ENCODE results near the gene DNAH14. TPM values are rescaled to one million over a fixed set of nuclear protein-coding genes. Genes with fewer than 3 reads are reported as not detected.

The DNAH14 gene
- total and polyA plus RNA-seq, 5 donors = 3.4 to 10.1 (median 8.6) TPM

- WGBS = 89% methylated on average over 1 of the region's 1 CpG
Measured at GRCh38 chr1:224897529-224898327, 31.7 kb upstream of the DNAH14 start.

DNA sequence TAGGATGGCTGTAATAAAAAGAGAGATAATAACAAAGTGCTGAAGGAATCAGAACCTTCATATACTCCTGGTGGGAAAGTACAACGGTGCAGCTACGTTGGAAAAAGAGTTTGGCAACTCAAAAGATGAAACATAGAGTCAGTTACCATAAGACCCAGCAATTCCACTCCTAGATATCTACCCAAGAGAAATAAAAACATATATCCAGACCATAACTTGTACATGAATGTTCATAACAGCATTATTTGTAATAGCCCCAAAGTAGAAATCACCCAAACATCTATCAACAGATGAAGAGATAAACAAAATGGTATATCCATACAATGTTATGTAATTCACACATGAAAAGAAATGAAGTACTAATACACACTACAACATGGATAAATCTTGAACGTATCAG, 30.5 kb upstream of the DNAH14 start:
- ATAC-seq (no peak), DNase-seq (no peak)
- Histone ChIP-seq H3K4me1 (ENCODE audit: control insufficient read depth, insufficient read depth, low read length) (no peaks in the 10 kb centered on the region), H3K27me3 (ENCODE audit: control insufficient read depth, insufficient read depth) (no peaks in the 10 kb centered on the region), H3K27ac (ENCODE audit: low read length) (no peak overlapping the region), H3K9me3 (ENCODE audit: control insufficient read depth, low read length) (no peaks in the 10 kb centered on the region), H3K4me3 (ENCODE audit: low read length) (no peak overlapping the region)
- intact Hi-C loops (cut with DNase I) = no loop called here
- WGBS = 88% methylated on average over 3 of the region's 3 CpGs

More at GRCh38 chr1:224897529-224898327, 31.7 kb upstream of the DNAH14 start:
- intact Hi-C loops (cut with DNase I) = no loop called here
- no peaks in the 10 kb centered on the region for H3K4me1 ChIP-seq (ENCODE audit: control insufficient read depth, insufficient read depth, low read length)
- no peaks in the 10 kb centered on the region for H3K9me3 ChIP-seq (ENCODE audit: control insufficient read depth, low read length)
- no peak overlapping the region for H3K4me3 ChIP-seq (ENCODE audit: low read length)
- no peaks in the 10 kb centered on the region for H3K27me3 ChIP-seq (ENCODE audit: control insufficient read depth, insufficient read depth)
- no peak overlapping the region for H3K27ac ChIP-seq (ENCODE audit: low read length)
- ATAC-seq (no peak), DNase-seq (no peak)

DNA sequence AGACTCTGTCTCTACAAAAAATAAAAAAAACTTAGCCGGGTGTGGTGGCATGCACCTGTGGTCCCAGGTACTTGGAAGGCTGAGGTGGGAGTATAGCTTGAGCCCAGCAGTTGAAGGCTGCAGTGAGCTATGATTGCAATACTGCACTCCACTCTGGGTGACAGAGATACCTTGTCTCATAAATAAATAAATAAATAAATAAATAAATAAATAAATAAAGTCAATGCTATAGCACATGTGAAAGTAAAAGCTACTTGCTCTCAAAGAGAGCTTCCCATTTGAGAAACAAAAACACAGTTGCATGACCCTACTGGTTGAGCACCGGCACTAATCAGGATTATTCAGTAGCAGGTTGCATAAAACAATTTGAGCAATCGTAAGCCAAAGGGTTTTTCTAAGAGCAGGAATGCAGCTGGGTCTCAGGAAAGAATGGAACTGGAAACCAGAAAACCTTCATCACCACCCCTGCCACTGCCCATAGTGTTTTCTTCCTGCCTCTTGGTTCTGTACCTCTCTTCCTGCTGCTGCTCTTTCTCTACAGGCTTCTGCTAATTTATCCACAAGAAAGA, 29.3 kb upstream of the DNAH14 start:
- no peaks in the 10 kb centered on the region for H3K9me3 ChIP-seq (ENCODE audit: control insufficient read depth, low read length)
- no peaks in the 10 kb centered on the region for H3K4me1 ChIP-seq (ENCODE audit: control insufficient read depth, insufficient read depth, low read length)
- no peak for DNase-seq
- no peak overlapping the region for H3K27ac ChIP-seq (ENCODE audit: low read length)
- no peak for ATAC-seq
- H3K27me3 ChIP-seq (ENCODE audit: control insufficient read depth, insufficient read depth) = no peaks in the 10 kb centered on the region
- H3K4me3 ChIP-seq (ENCODE audit: low read length) = no peak overlapping the region
- intact Hi-C loops (cut with DNase I) = no loop called here
- 82% methylated on average over 3 of the region's 3 CpGs for WGBS

GRCh38 chr1:224901087-224901810, 28.2 kb upstream of the DNAH14 start:
- WGBS = 62% methylated on average over 5 of the region's 5 CpGs
- H3K4me1 ChIP-seq (ENCODE audit: control insufficient read depth, insufficient read depth, low read length) = no peaks in the 10 kb centered on the region
- no peaks in the 10 kb centered on the region for H3K9me3 ChIP-seq (ENCODE audit: control insufficient read depth, low read length)
- H3K27ac ChIP-seq (ENCODE audit: low read length) = no peak overlapping the region
- DNase-seq (no peak), ATAC-seq (no peak)
- H3K27me3 ChIP-seq (ENCODE audit: control insufficient read depth, insufficient read depth) = no peaks in the 10 kb centered on the region
- intact Hi-C loops (cut with DNase I) = no loop called here
- no peak overlapping the region for H3K4me3 ChIP-seq (ENCODE audit: low read length)

DNA sequence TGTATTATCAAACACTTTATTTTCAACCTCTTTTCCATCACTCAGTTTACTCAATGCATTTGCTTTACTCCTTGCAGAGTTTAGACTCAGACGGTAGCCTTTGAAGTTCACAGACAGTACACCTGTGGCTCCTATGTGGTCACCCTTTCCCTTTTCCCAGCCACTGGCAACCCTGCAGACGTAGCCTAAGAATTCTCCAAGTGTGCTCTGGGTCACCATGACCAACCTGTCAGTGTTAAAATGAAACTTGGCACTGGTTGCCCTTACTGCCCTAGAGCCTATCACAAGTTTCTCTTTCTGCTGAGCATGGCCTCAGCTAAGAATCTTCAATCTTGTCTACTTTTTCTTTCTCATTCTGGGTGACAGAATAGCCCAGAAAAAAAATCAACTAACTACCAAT, 25.5 kb upstream of the DNAH14 start:
- DNase-seq (no peak), ATAC-seq (no peak)
- no peak overlapping the region for H3K4me3 ChIP-seq (ENCODE audit: low read length)
- no peaks in the 10 kb centered on the region for H3K4me1 ChIP-seq (ENCODE audit: control insufficient read depth, insufficient read depth, low read length)
- intact Hi-C loops (cut with DNase I) = no loop called here
- H3K9me3 ChIP-seq (ENCODE audit: control insufficient read depth, low read length) = no peaks in the 10 kb centered on the region
- no peak overlapping the region for H3K27ac ChIP-seq (ENCODE audit: low read length)
- no peaks in the 10 kb centered on the region for H3K27me3 ChIP-seq (ENCODE audit: control insufficient read depth, insufficient read depth)
- 57% methylated on average over 2 of the region's 2 CpGs for WGBS

DNA sequence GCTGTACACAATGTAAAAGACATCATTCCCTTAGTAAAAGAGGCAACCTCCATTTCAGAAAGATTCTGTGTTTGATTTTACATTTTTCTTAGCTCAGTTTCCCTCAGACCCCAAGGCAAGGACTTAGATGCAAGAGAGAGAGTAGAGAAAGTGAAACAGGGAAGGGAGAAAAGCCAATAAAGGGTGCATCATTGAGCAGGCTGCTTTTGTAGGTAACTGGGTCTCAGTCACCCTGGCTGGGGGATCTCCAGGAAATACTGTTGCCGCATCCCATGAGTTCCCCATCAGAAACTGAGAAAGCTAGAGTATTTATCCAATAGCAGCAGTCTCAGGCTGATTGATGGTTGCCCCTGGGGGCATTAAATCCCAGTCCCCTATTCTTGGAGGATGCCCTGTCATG, 23.1 kb upstream of the DNAH14 start:
- ATAC-seq = no peak
- Histone ChIP-seq H3K4me3 (ENCODE audit: low read length) (no peak overlapping the region), H3K27me3 (ENCODE audit: control insufficient read depth, insufficient read depth) (no peaks in the 10 kb centered on the region), H3K4me1 (ENCODE audit: control insufficient read depth, insufficient read depth, low read length) (no peaks in the 10 kb centered on the region), H3K27ac (ENCODE audit: low read length) (no peak overlapping the region), H3K9me3 (ENCODE audit: control insufficient read depth, low read length) (no peaks in the 10 kb centered on the region)
- WGBS = 87% methylated on average over 1 of the region's 1 CpG
- intact Hi-C loops (cut with DNase I) = no loop called here
- DNase-seq = no peak

DNA sequence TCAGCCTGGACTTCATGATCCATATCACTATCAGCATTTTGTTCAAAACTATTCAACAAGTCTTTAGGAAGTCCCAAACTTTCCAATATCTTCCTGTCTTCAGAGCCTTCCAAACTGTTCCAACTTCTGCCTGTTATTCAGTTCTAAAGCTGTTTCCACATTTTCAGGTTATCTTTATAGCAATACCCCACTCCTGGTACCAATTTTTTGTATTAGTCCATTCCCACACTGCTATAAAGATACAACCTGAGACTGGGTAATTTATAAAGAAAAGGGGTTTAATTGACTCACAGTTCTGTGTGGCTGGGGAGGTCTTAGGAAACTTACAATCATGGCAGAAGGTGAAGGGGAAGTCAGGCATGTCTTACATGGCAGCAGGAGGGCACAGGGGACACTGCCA, 18.3 kb upstream of the DNAH14 start:
- H3K27ac ChIP-seq (ENCODE audit: low read length) = no peak overlapping the region
- peaks cover 2% of the 10 kb centered on the region for H3K9me3 ChIP-seq (ENCODE audit: control insufficient read depth, low read length)
- H3K27me3 ChIP-seq (ENCODE audit: control insufficient read depth, insufficient read depth) = no peaks in the 10 kb centered on the region
- DNase-seq = no peak
- intact Hi-C loops (cut with DNase I) = no loop called here
- ATAC-seq = no peak
- H3K4me1 ChIP-seq (ENCODE audit: control insufficient read depth, insufficient read depth, low read length) = no peaks in the 10 kb centered on the region
- no peak overlapping the region for H3K4me3 ChIP-seq (ENCODE audit: low read length)

DNA sequence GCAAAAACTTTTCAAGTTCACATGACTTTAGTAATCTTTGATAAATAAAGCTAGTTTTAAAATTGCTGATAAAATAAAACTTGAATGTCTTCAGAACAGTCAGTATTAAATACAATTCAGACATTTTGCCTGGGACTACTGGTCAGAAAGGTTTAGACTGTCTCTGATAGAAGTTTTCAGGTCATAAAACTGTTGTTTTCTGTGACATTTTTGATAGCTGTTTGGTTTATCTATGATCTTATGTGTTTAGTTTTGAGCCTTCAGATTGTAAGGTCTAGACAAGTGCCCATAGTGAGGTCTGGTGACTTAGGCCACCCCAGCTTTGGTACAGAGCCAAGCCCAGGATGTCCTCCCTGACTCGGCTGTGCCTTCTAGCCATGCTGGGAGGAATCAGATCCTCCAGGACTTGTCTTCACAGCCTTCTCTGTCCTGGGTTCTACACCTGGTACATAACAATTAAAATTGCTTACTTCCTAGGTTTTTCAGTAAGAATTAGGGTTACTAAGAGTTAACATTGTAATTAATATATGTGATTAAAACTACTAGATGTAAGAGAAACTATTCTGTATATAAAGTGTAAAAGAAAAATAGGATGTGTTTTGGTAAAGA, 15.1 kb upstream of the DNAH14 start:
- Histone ChIP-seq H3K27me3 (ENCODE audit: control insufficient read depth, insufficient read depth) (no peaks in the 10 kb centered on the region), H3K9me3 (ENCODE audit: control insufficient read depth, low read length) (peaks cover 2% of the 10 kb centered on the region), H3K27ac (ENCODE audit: low read length) (no peak overlapping the region), H3K4me3 (ENCODE audit: low read length) (no peak overlapping the region), H3K4me1 (ENCODE audit: control insufficient read depth, insufficient read depth, low read length) (no peaks in the 10 kb centered on the region)
- ATAC-seq (no peak), DNase-seq (no peak)
- 82% methylated on average over 1 of the region's 1 CpG for WGBS
- intact Hi-C loops (cut with DNase I) = no loop called here

- intact Hi-C loops (cut with DNase I) = no loop called here
Measured at GRCh38 chr1:224919508-224919907, 10.0 kb upstream of the DNAH14 start.

DNA sequence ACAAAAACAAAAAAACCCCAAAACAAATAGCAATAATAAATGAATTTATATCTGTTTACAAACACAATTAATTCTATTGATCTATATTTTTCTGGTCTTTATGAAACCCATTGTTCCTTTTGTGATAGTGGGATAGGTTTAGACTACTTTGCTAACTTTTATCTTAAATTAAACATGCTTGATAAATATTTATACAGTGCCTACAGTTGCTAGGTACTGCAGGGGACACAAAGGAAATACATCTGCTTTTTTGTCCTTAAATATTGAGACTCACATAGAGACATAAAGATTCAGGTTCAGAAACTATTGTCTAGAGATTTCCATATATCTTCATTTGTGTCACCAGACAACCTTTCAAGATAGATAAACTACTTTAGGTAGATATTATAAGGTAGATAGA, 8.5 kb upstream of the DNAH14 start:
- intact Hi-C loops (cut with DNase I) = loop anchor here in 3 of 4 donors (5.0 kb wide), 2 partner anchors 404 to 409 kb away; no protein-coding TSS in a partner anchor
- ATAC-seq = no peak
- Histone ChIP-seq H3K9me3 (ENCODE audit: control insufficient read depth, low read length) (no peaks in the 10 kb centered on the region), H3K27ac (ENCODE audit: low read length) (no peak overlapping the region), H3K27me3 (ENCODE audit: control insufficient read depth, insufficient read depth) (no peaks in the 10 kb centered on the region), H3K4me3 (ENCODE audit: low read length) (no peak overlapping the region), H3K4me1 (ENCODE audit: control insufficient read depth, insufficient read depth, low read length) (no peaks in the 10 kb centered on the region)
- DNase-seq = no peak

More at GRCh38 chr1:224919508-224919907, 10.0 kb upstream of the DNAH14 start:
- Histone ChIP-seq H3K27ac (ENCODE audit: low read length) (no peak overlapping the region), H3K9me3 (ENCODE audit: control insufficient read depth, low read length) (peaks cover under 1% of the 10 kb centered on the region), H3K27me3 (ENCODE audit: control insufficient read depth, insufficient read depth) (no peaks in the 10 kb centered on the region), H3K4me3 (ENCODE audit: low read length) (no peak overlapping the region), H3K4me1 (ENCODE audit: control insufficient read depth, insufficient read depth, low read length) (no peaks in the 10 kb centered on the region)
- WGBS = 93% methylated on average over 4 of the region's 4 CpGs
- ATAC-seq = no peak
- DNase-seq = no peak

DNA sequence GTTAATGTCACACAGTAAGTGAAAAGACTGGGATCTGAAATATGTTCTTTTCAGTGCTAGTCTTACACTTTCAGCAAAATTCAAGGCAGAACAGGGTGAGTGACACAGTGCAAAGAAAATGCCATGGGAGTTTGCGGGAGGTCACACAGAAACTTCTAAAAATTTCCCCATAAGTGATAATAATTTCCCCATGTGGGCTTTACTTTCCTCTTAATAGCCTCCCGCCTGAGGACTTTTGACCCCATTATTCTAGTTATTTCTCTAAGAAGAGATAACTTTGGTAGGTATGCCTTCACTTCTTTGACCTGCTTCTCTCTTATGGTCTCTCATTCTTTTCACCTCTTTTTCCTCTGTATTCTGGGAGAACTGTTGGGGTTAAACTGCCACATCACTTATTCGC, 8.1 kb upstream of the DNAH14 start:
- Histone ChIP-seq H3K4me3 (ENCODE audit: low read length) (no peak overlapping the region), H3K27ac (ENCODE audit: low read length) (no peak overlapping the region), H3K9me3 (ENCODE audit: control insufficient read depth, low read length) (no peaks in the 10 kb centered on the region), H3K4me1 (ENCODE audit: control insufficient read depth, insufficient read depth, low read length) (no peaks in the 10 kb centered on the region), H3K27me3 (ENCODE audit: control insufficient read depth, insufficient read depth) (no peaks in the 10 kb centered on the region)
- intact Hi-C loops (cut with DNase I) = loop anchor here in 3 of 4 donors (5.0 kb wide), 2 partner anchors 404 to 409 kb away; no protein-coding TSS in a partner anchor
- no peak for ATAC-seq
- WGBS = 91% methylated on average over 3 of the region's 3 CpGs
- no peak for DNase-seq
